CD14-positive monocyte (primary cell): Measurements from ENCODE around the gene C5AR2. TPM values are rescaled to one million over a fixed set of nuclear protein-coding genes. Genes with fewer than 3 reads are reported as not detected.

Experiments used
- DNase-seq, 3 donors: peaks; one replicate each; pipeline ENCODE4 v3.0.0-alpha.2; 2011 to 2022
- H2AFZ ChIP-seq: 2 replicates; pipeline ENCODE4 v1.6.0; 2012; ENCODE audit warnings: mild to moderate bottlenecking, low read depth, low read length, inconsistent platforms; ENCODE audit not compliant: insufficient read depth, poor library complexity, severe bottlenecking
- H3K27ac ChIP-seq, 2 donors: 1 replicate in 1 of 2; 2 replicates in 1 of 2; pipeline ENCODE4 v1.5.1; 2012 to 2013; ENCODE audit warnings: low read length in 2 of 2, control low read depth in 1 of 2, inconsistent platforms in 1 of 2, low read depth in 1 of 2, mild to moderate bottlenecking in 1 of 2
- H3K27me3 ChIP-seq, 2 donors: one replicate each; pipeline versions ENCODE4 v1.6.0 to v1.6.1; 2011 to 2013; ENCODE audit warnings: low read length in 2 of 2; ENCODE audit not compliant: control insufficient read depth in 2 of 2, insufficient read depth in 2 of 2
- H3K36me3 ChIP-seq, 2 donors: replicated peaks in 1 of 2; 1 replicate in 1 of 2; 2 replicates in 1 of 2; pipeline versions ENCODE4 v1.5.1 to v1.6.1; 2012 to 2013; ENCODE audit warnings: low read length in 2 of 2, control low read depth in 1 of 2, inconsistent platforms in 1 of 2, mild to moderate bottlenecking in 1 of 2; ENCODE audit not compliant: insufficient read depth in 2 of 2, control insufficient read depth in 1 of 2
- H3K4me1 ChIP-seq, 2 donors: 1 replicate in 1 of 2; 2 replicates in 1 of 2; pipeline versions ENCODE4 v1.5.1 to v1.6.1; 2012 to 2013; ENCODE audit warnings: low read length in 2 of 2, control low read depth in 1 of 2, inconsistent platforms in 1 of 2, mild to moderate bottlenecking in 1 of 2, moderate library complexity in 1 of 2; ENCODE audit not compliant: insufficient read depth in 2 of 2, control insufficient read depth in 1 of 2
- H3K4me2 ChIP-seq: replicated peaks from 2 replicates; pipeline ENCODE3; 2012; ENCODE audit warnings: low read length, moderate library complexity, mild to moderate bottlenecking; ENCODE audit not compliant: poor library complexity, severe bottlenecking; ENCODE audit errors: extremely low read depth
- H3K4me3 ChIP-seq, 3 experiments: fragments of 200-600 bp in 1 of 3; sonication (generic) in 1 of 3; replicated peaks in 1 of 3; 1 replicate in 2 of 3; 2 replicates in 1 of 3; pipeline ENCODE4 v1.5.1; 2011 to 2013; ENCODE audit warnings: low read length in 3 of 3, mild to moderate bottlenecking in 3 of 3, control low read depth in 2 of 3, low read depth in 2 of 3, inconsistent platforms in 1 of 3, moderate library complexity in 1 of 3
- H3K79me2 ChIP-seq: 2 replicates; pipeline ENCODE4 v1.6.0; 2012; ENCODE audit warnings: mild to moderate bottlenecking, control low read depth, inconsistent platforms, low read length, moderate library complexity; ENCODE audit not compliant: insufficient read depth
- H3K9ac ChIP-seq: 2 replicates; pipeline ENCODE4 v1.6.0; 2017; ENCODE audit warnings: low read length, mild to moderate bottlenecking; ENCODE audit not compliant: insufficient read depth, poor library complexity, severe bottlenecking
- H3K9me3 ChIP-seq, 2 donors: replicated peaks in 1 of 2; 1 replicate in 1 of 2; 2 replicates in 1 of 2; pipeline versions ENCODE4 v1.5.1 to v1.6.1; 2012 to 2013; ENCODE audit warnings: low read length in 2 of 2, control low read depth in 1 of 2; ENCODE audit not compliant: control insufficient read depth in 1 of 2, insufficient read depth in 1 of 2
- H4K20me1 ChIP-seq: 2 replicates; pipeline ENCODE4 v1.6.0; 2012; ENCODE audit warnings: mild to moderate bottlenecking, low read length, control low read depth, moderate library complexity; ENCODE audit not compliant: insufficient read depth
- H3K27ac Mint-ChIP-seq, 7 donors: one replicate each; pipeline ENCODE4 v1.8.0; 2020; ENCODE audit warnings: mild to moderate bottlenecking in 7 of 7, mixed read lengths in 7 of 7, moderate library complexity in 6 of 7, inconsistent platforms in 2 of 7
- H3K27me3 Mint-ChIP-seq, 3 donors: one replicate each; pipeline ENCODE4 v1.8.0; 2021 to 2022; ENCODE audit warnings: low read depth in 3 of 3, mild to moderate bottlenecking in 3 of 3, mixed read lengths in 3 of 3, moderate library complexity in 3 of 3, inconsistent platforms in 1 of 3
- H3K36me3 Mint-ChIP-seq, 2 donors: one replicate each; pipeline ENCODE4 v1.8.0; 2020; ENCODE audit warnings: mixed read lengths in 2 of 2, inconsistent platforms in 1 of 2, mild to moderate bottlenecking in 1 of 2
- H3K4me1 Mint-ChIP-seq: one replicate; pipeline ENCODE4 v1.8.0; 2020; ENCODE audit warnings: mild to moderate bottlenecking, mixed read lengths
- H3K4me3 Mint-ChIP-seq, 2 donors: one replicate each; pipeline ENCODE4 v1.8.0; 2020; ENCODE audit warnings: mild to moderate bottlenecking in 2 of 2, mixed read lengths in 2 of 2, moderate library complexity in 1 of 2
- H3K9me3 Mint-ChIP-seq, 7 donors: one replicate each; pipeline ENCODE4 v1.8.0; 2020 to 2022; ENCODE audit warnings: mixed read lengths in 7 of 7, mild to moderate bottlenecking in 6 of 7, moderate library complexity in 6 of 7, inconsistent platforms in 2 of 7
- CTCF ChIP-seq: fragments of 200-600 bp; IDR thresholded peaks from one replicate; pipeline ENCODE4 v1.8.0; 2022; ENCODE audit warnings: antibody characterized with exemption, mild to moderate bottlenecking
- WGBS: methylation state at CpG from one replicate; pipeline ENCODE4 v1.1.5; 2013; ENCODE audit warnings: missing lambda C conversion rate; ENCODE audit not compliant: insufficient coverage; 5-methylcytosine and 5-hydroxymethylcytosine counted together
- intact Hi-C, 2 donors: fragments of 100-400 bp; cut with micrococcal nuclease; formaldehyde crosslinking; loops; one replicate each; pipeline versions ENCODE4 v1.15.0 to v1.15.1; 2023
- polyA plus RNA-seq, 3 donors: library from polyadenylated mRNA; depleted of rRNA in 1 of 3; unstranded in 2 of 3; stranded (reverse) in 1 of 3; fragments of 300-500 nt in 2 of 3; fragments of >200 nt in 1 of 3; fragmentation: Illumina TruSeq in 2 of 3; gene quantifications; 1 replicate in 2 of 3; 2 replicates in 1 of 3; pipeline ENCODE4 v1.2.3, GENCODE V29; 2012 to 2021

The C5AR2 gene
- polyA plus RNA-seq, 3 donors = 2.4 to 46.9 (median 4.3) TPM

DNA sequence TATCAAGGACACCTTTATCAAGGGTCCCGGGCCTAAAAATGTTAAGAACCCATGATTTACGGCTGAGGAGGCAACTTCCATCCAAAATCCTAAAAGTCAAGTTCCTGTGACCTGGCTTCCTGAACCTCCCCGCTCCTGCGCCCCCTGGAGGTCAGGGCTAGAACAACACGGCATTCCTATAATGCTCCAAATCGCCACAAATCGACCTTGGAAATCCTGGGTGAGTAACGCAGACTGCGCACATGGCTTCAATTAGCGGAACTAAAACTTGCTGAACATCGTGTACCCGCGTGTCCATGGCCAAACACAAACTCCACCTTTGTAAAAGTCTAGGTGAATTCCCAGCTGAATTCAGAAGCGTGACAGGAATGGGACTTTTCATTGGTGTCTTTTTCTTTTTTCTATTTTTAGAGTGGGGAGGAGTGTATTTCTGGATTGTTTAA is 26.6 kb upstream of the C5AR2 start:
- Histone ChIP-seq H3K4me2 (no peak overlapping the region), H3K36me3 (no peaks in the 10 kb centered on the region), H4K20me1 (peaks cover 7% of the 10 kb centered on the region), H3K9me3 (no peaks in the 10 kb centered on the region), H3K4me3 (no peak overlapping the region), H2AFZ (no peak overlapping the region), H3K27ac (no peak overlapping the region), H3K9ac (no peak overlapping the region), H3K79me2 (peaks cover 10% of the 10 kb centered on the region), H3K4me1 (peaks cover 45 to 60% of the 10 kb centered on the region in 2 donors), H3K27me3 (no peaks in the 10 kb centered on the region)
- TF ChIP-seq CTCF = peak; percentile 96
- H3K4me1 Mint-ChIP-seq = peaks cover 44% of the 10 kb centered on the region
- DNase-seq = peak; percentile 78 to 94 (median 80)
- peak overlapping the region in 3 of 7 donors; percentile 16 to 63 (median 42) for H3K27ac Mint-ChIP-seq
- H3K36me3 Mint-ChIP-seq = peaks cover 3 to 4% of the 10 kb centered on the region in 2 donors
- intact Hi-C loops = loop anchor here in 1 of 2 donors (5.0 kb wide), 1 partner anchor 42 kb away; the partner anchor contains the start of gene DHX34
- H3K4me3 Mint-ChIP-seq = peak overlapping the region in 1 of 2 donors; percentile 23
- 6% methylated on average over 13 of the region's 14 CpGs for WGBS
- peaks cover 7 to 24% (median 19%) of the 10 kb centered on the region in 3 donors for H3K27me3 Mint-ChIP-seq
- peaks cover 0 to 2% (median 0%) of the 10 kb centered on the region in 7 donors for H3K9me3 Mint-ChIP-seq

GRCh38 chr19:47306303-47306702 is 25.7 kb upstream of the C5AR2 start:
- Histone ChIP-seq H3K9ac (no peak overlapping the region), H3K4me3 (no peak overlapping the region), H3K36me3 (no peaks in the 10 kb centered on the region), H3K4me1 (peaks cover 55 to 63% of the 10 kb centered on the region in 2 donors), H3K79me2 (peaks cover 20% of the 10 kb centered on the region), H3K27ac (no peak overlapping the region), H2AFZ (no peak overlapping the region), H3K9me3 (no peaks in the 10 kb centered on the region), H3K4me2 (no peak overlapping the region), H4K20me1 (peaks cover 16% of the 10 kb centered on the region), H3K27me3 (no peaks in the 10 kb centered on the region)
- DNase-seq = no peak
- Mint-ChIP-seq H3K27ac (peak overlapping the region in 2 of 7 donors; percentile 5), H3K36me3 (peaks cover 13 to 14% of the 10 kb centered on the region in 2 donors), H3K27me3 (peaks cover 9 to 23% (median 14%) of the 10 kb centered on the region in 3 donors), H3K9me3 (peaks cover 0 to 3% (median 0%) of the 10 kb centered on the region in 7 donors), H3K4me1 (peaks cover 48% of the 10 kb centered on the region), H3K4me3 (peak overlapping the region in 1 of 2 donors; percentile 26)
- TF ChIP-seq CTCF = no peak
- WGBS = 100% methylated on average over 1 of the region's 3 CpGs
- intact Hi-C loops = loop anchor here in 1 of 2 donors (5.0 kb wide), 1 partner anchor 41 kb away; the partner anchor contains the start of gene DHX34
